ENCODE data around the gene MGAT3.

- TF ChIP-seq CTCF (IDR thresholded peaks at IDR 0.05) (no peak), POLR2AphosphoS5 (IDR thresholded peaks at IDR 0.05) (no peak), POLR2A (IDR thresholded peaks at IDR 0.05) (no peak)
These were observed 12.5 kb upstream of the MGAT3 start for GRCh38 chr22:39444247-39444800.
